Measurements from ENCODE around the gene GLOD5.

DNA sequence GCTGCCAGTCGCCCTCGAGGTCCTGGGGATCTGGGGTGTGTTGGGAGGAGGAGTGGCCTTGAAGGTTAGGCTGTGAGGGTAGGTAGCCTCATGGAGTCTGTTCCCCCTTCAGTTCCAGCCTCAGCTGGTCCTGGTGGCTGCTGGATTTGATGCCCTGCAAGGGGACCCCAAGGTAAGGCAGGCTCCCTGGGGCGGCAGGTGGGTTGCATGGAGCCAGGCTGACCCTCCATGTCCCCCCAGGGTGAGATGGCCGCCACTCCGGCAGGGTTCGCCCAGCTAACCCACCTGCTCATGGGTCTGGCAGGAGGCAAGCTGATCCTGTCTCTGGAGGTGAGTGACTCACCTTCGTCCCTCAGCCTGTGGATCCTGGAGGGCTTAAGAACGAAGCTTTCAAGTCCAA is 53.2 kb downstream of the GLOD5 start:
- TF ChIP-seq, protein P1, sequence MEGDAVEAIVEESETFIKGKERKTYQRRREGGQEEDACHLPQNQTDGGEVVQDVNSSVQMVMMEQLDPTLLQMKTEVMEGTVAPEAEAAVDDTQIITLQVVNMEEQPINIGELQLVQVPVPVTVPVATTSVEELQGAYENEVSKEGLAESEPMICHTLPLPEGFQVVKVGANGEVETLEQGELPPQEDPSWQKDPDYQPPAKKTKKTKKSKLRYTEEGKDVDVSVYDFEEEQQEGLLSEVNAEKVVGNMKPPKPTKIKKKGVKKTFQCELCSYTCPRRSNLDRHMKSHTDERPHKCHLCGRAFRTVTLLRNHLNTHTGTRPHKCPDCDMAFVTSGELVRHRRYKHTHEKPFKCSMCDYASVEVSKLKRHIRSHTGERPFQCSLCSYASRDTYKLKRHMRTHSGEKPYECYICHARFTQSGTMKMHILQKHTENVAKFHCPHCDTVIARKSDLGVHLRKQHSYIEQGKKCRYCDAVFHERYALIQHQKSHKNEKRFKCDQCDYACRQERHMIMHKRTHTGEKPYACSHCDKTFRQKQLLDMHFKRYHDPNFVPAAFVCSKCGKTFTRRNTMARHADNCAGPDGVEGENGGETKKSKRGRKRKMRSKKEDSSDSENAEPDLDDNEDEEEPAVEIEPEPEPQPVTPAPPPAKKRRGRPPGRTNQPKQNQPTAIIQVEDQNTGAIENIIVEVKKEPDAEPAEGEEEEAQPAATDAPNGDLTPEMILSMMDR (IDR thresholded peaks at IDR 0.05), result no peak
- TF ChIP-seq POLR2A (IDR thresholded peaks at IDR 0.05), result no peak
